Calu3 (cell line): ENCODE measurements around the gene DCP1B. TPM values are rescaled to one million over a fixed set of nuclear protein-coding genes. Genes with fewer than 3 reads are reported as not detected.

Source experiments
- BruUV-seq: library from RNA; stranded (reverse); fragments of 400-500 nt; replicated peaks from 2 replicates; lab custom pipeline; 2021; lab: Mats Ljungman, UMichigan
- CTCF ChIA-PET: fragments of 300-600 bp; sonication (Branson Sonifier 250); formaldehyde crosslinking; loops from one replicate; lab custom pipeline; 2022; ENCODE audit warnings: antibody characterized with exemption; lab: Charles Lee
- DNase-seq: peaks from one replicate; pipeline ENCODE4 v3.0.0; 2022
- H3K27ac Mint-ChIP-seq: one replicate; pipeline ENCODE4 v1.8.0; 2022; ENCODE audit warnings: mixed read lengths; ENCODE audit not compliant: unreplicated experiment
- H3K27me3 Mint-ChIP-seq: one replicate; pipeline ENCODE4 v1.8.0; 2022; ENCODE audit warnings: mixed read lengths; ENCODE audit not compliant: unreplicated experiment
- H3K36me3 Mint-ChIP-seq: one replicate; pipeline ENCODE4 v1.8.0; 2022; ENCODE audit warnings: mild to moderate bottlenecking, moderate library complexity, mixed read lengths; ENCODE audit not compliant: insufficient read depth, unreplicated experiment
- H3K4me1 Mint-ChIP-seq: one replicate; pipeline ENCODE4 v1.8.0; 2022; ENCODE audit warnings: mild to moderate bottlenecking, low read depth, mixed read lengths; ENCODE audit not compliant: unreplicated experiment
- H3K4me3 Mint-ChIP-seq: one replicate; pipeline ENCODE4 v1.8.0; 2022; ENCODE audit warnings: mild to moderate bottlenecking, low read depth, moderate library complexity, mixed read lengths; ENCODE audit not compliant: unreplicated experiment
- H3K9me3 Mint-ChIP-seq: one replicate; pipeline ENCODE4 v1.8.0; 2022; ENCODE audit warnings: low read depth, mixed read lengths; ENCODE audit not compliant: unreplicated experiment
- intact Hi-C: fragments of 100-400 bp; cut with micrococcal nuclease; formaldehyde crosslinking; loops from one replicate; pipeline ENCODE4 v1.10.0; 2022; ENCODE audit not compliant: unreplicated experiment
- total RNA-seq: library from RNA; stranded (reverse); gene quantifications from 2 replicates; pipeline ENCODE4 v1.2.3, GENCODE V29; 2022
- TF ChIP-seq, protein P1 (sequence below): fragments of 200-600 bp; IDR thresholded peaks from one replicate; pipeline ENCODE4 v1.8.0; 2022; ENCODE audit warnings: antibody characterized with exemption; ENCODE audit not compliant: unreplicated experiment

Gene DCP1B
- total RNA-seq, 1 experiment from 2014 or later = 6.3 TPM

DNA sequence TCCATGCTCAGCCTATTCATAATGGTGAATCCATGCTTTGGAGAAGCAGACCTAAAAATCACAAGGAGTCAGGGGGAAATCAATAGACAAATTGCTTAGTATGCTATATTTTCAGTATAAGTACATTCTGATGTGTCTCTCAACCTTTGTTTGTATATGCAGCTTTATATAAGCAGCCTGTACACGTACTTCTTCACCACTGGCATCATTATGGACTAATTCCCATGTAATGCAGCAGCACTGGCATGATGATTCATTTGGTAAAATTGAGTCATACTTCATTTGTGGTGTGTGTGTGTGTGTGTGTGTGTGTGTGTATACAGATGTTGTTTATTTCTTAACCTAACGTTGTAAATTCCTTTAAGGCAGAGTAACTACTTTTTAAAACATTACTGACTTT is 10.9 kb downstream of the DCP1B start:
- Mint-ChIP-seq H3K9me3 (no peaks in the 10 kb centered on the region), H3K4me1 (no peaks in the 10 kb centered on the region), H3K4me3 (no peak overlapping the region), H3K27ac (no peak overlapping the region), H3K27me3 (no peaks in the 10 kb centered on the region), H3K36me3 (no peaks in the 10 kb centered on the region)
- CTCF ChIA-PET = no interaction called here
- intact Hi-C loops = no loop called here
- DNase-seq = no peak
- BruUV-seq = no TSS peak
- TF ChIP-seq, protein P1, sequence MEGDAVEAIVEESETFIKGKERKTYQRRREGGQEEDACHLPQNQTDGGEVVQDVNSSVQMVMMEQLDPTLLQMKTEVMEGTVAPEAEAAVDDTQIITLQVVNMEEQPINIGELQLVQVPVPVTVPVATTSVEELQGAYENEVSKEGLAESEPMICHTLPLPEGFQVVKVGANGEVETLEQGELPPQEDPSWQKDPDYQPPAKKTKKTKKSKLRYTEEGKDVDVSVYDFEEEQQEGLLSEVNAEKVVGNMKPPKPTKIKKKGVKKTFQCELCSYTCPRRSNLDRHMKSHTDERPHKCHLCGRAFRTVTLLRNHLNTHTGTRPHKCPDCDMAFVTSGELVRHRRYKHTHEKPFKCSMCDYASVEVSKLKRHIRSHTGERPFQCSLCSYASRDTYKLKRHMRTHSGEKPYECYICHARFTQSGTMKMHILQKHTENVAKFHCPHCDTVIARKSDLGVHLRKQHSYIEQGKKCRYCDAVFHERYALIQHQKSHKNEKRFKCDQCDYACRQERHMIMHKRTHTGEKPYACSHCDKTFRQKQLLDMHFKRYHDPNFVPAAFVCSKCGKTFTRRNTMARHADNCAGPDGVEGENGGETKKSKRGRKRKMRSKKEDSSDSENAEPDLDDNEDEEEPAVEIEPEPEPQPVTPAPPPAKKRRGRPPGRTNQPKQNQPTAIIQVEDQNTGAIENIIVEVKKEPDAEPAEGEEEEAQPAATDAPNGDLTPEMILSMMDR = no peak

DNA sequence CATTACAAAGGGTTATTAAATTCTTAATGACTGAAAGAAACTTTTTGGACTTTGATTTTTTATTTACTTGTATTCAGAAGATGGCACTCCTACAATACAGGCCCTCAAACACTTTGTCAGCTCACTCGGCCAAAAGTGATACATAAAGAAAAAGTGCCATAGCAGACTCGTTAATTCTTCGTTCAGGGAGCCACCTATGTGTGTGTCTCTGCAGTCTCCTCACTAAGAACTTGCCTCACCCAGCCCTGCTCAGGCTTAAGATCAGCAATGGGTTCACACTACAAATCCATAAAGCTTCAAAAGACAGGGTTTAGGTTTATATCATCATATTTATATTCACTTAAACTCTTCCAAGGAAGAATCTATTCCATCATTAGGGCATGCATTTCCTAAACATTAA is 11.5 kb downstream of the DCP1B start:
- H3K36me3 Mint-ChIP-seq = no peaks in the 10 kb centered on the region
- H3K4me3 Mint-ChIP-seq = no peak overlapping the region
- TF ChIP-seq, protein P1 = no peak
- no peak overlapping the region for H3K27ac Mint-ChIP-seq
- H3K9me3 Mint-ChIP-seq = peaks cover 1% of the 10 kb centered on the region
- no peaks in the 10 kb centered on the region for H3K4me1 Mint-ChIP-seq
- H3K27me3 Mint-ChIP-seq = no peaks in the 10 kb centered on the region
- intact Hi-C loops = no loop called here
- DNase-seq = no peak
- CTCF ChIA-PET = no interaction called here
- no TSS peak for BruUV-seq

DNA sequence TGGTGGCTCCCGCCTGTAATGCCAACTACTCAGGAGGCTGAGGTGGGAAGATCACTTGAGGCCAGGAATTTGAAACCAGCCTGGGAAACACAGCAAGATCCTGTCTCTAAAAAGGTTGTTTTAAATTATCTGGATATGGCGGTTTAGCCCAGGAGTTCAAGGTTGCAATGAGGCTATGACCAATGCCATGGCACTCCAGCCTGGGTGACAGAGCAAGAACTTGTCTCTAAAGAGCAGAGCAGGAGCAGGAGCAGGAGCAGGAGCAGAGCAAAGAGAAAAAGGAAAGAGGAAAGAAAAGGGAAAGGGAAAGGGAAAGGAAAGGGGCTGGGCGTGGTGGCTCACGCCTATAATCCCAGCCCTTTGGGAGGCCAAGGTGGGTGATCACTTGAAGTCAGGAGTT is 15.1 kb downstream of the DCP1B start:
- intact Hi-C loops = no loop called here
- Mint-ChIP-seq H3K27ac (no peak overlapping the region), H3K4me1 (no peaks in the 10 kb centered on the region), H3K9me3 (peaks cover 8% of the 10 kb centered on the region), H3K36me3 (no peaks in the 10 kb centered on the region), H3K4me3 (no peak overlapping the region), H3K27me3 (no peaks in the 10 kb centered on the region)
- BruUV-seq = no TSS peak
- CTCF ChIA-PET = no interaction called here
- TF ChIP-seq, protein P1 = no peak
- no peak for DNase-seq

DNA sequence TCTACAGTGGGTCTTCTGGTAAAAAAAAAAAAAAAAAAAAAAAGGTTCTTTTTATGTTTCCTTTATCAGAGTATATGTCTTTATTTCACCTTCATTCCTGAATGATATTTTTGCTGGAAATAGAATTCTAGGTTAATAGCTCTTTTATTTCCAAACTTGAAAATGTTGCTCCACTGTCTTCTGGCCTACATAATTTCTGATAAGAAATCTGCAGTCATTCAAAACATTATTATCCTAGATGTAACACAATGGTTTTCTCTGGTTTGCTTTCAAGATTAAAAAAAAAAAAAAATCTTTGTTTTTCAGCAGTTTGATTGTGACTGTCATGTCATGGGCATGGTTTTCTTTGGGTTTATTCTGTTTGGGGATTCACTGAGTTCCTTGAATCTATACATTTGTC is 19.5 kb downstream of the DCP1B start:
- CTCF ChIA-PET = no interaction called here
- H3K27ac Mint-ChIP-seq = no peak overlapping the region
- BruUV-seq = no TSS peak
- no peaks in the 10 kb centered on the region for H3K36me3 Mint-ChIP-seq
- no peak overlapping the region for H3K4me3 Mint-ChIP-seq
- no peaks in the 10 kb centered on the region for H3K4me1 Mint-ChIP-seq
- peaks cover 12% of the 10 kb centered on the region for H3K9me3 Mint-ChIP-seq
- no peak for DNase-seq
- TF ChIP-seq, protein P1 = no peak
- no peaks in the 10 kb centered on the region for H3K27me3 Mint-ChIP-seq
- intact Hi-C loops = no loop called here
